ENCODE results near the gene MCU. TPM values are rescaled to one million over a fixed set of nuclear protein-coding genes. Genes with fewer than 3 reads are reported as not detected.
"Not testable (repeated sequence)": the region's sequence is repeated elsewhere in the genome, so short reads cannot be mapped to it uniquely, and the experiment has no call there.

Gene MCU
- 10 to 100 TPM; 12.5 to 19.1 TPM for total RNA-seq

- H3K4me1 Mint-ChIP-seq, result peaks cover 8% of the 10 kb centered on the region
Measured at GRCh38 chr10:72691863-72692743, at the start of gene MCU. Gene MCU, plus strand, starts transcription at chr10:72692143. Its CDS starts 9 bp downstream, at chr10:72692152.

GRCh38 chr10:72642318-72642717 is 49.6 kb upstream of the MCU start:
- Mint-ChIP-seq H3K27me3 (peaks cover 2% of the 10 kb centered on the region), H3K4me1 (peaks cover 3% of the 10 kb centered on the region), H3K36me3 (ENCODE audit: low read depth) (no peaks in the 10 kb centered on the region), H3K27ac (no peak overlapping the region), H3K4me3 (no peak overlapping the region), H3K9me3 (no peaks in the 10 kb centered on the region)
- no peak for ATAC-seq (replicated peaks)

More at GRCh38 chr10:72691863-72692743, at the start of gene MCU:
- Mint-ChIP-seq H3K36me3 (ENCODE audit: low read depth) (no peaks in the 10 kb centered on the region), H3K27me3 (peaks cover 4% of the 10 kb centered on the region), H3K4me3 (peak within 1 kb of the TSS; percentile 89), H3K27ac (peak within 1 kb of the TSS; percentile 82), H3K9me3 (no peaks in the 10 kb centered on the region)
- ATAC-seq (replicated peaks), result peak; percentile 99

GRCh38 chr10:72645263-72645858 is 46.6 kb upstream of the MCU start:
- Mint-ChIP-seq H3K4me1 (no peaks in the 10 kb centered on the region), H3K36me3 (ENCODE audit: low read depth) (no peaks in the 10 kb centered on the region), H3K9me3 (no peaks in the 10 kb centered on the region), H3K27ac (no peak overlapping the region), H3K27me3 (no peaks in the 10 kb centered on the region), H3K4me3 (no peak overlapping the region)
- no peak for ATAC-seq (replicated peaks)

GRCh38 chr10:72646971-72647370 is 45.0 kb upstream of the MCU start:
- not testable (repeated sequence) for ATAC-seq (replicated peaks); H3K36me3 Mint-ChIP-seq (ENCODE audit: low read depth); H3K9me3 Mint-ChIP-seq; H3K27me3 Mint-ChIP-seq; H3K27ac Mint-ChIP-seq; H3K4me3 Mint-ChIP-seq; H3K4me1 Mint-ChIP-seq

- H3K9me3 Mint-ChIP-seq, result no peaks in the 10 kb centered on the region
- no peaks in the 10 kb centered on the region for H3K27me3 Mint-ChIP-seq
- no peak overlapping the region for H3K27ac Mint-ChIP-seq
- H3K36me3 Mint-ChIP-seq (ENCODE audit: low read depth), result no peaks in the 10 kb centered on the region
- no peak for ATAC-seq (replicated peaks)
- H3K4me1 Mint-ChIP-seq, result no peaks in the 10 kb centered on the region
- no peak overlapping the region for H3K4me3 Mint-ChIP-seq
Measured at GRCh38 chr10:72648301-72648700, 43.6 kb upstream of the MCU start.

- Mint-ChIP-seq H3K27ac (no peak overlapping the region), H3K4me3 (no peak overlapping the region), H3K9me3 (no peaks in the 10 kb centered on the region), H3K36me3 (ENCODE audit: low read depth) (no peaks in the 10 kb centered on the region), H3K4me1 (no peaks in the 10 kb centered on the region), H3K27me3 (no peaks in the 10 kb centered on the region)
- ATAC-seq (replicated peaks), result no peak
Measured at GRCh38 chr10:72649291-72649690, 42.7 kb upstream of the MCU start.

- Mint-ChIP-seq H3K27me3 (no peaks in the 10 kb centered on the region), H3K4me1 (no peaks in the 10 kb centered on the region), H3K36me3 (ENCODE audit: low read depth) (no peaks in the 10 kb centered on the region)
Measured at GRCh38 chr10:72653383-72654096, 38.4 kb upstream of the MCU start.

GRCh38 chr10:72654720-72655119 is 37.2 kb upstream of the MCU start:
- no peaks in the 10 kb centered on the region for H3K36me3 Mint-ChIP-seq (ENCODE audit: low read depth)
- no peak overlapping the region for H3K27ac Mint-ChIP-seq
- no peaks in the 10 kb centered on the region for H3K4me1 Mint-ChIP-seq
- ATAC-seq (replicated peaks), result no peak
- no peaks in the 10 kb centered on the region for H3K27me3 Mint-ChIP-seq
- H3K9me3 Mint-ChIP-seq, result no peaks in the 10 kb centered on the region
- no peak overlapping the region for H3K4me3 Mint-ChIP-seq

More at GRCh38 chr10:72653383-72654096, 38.4 kb upstream of the MCU start:
- no peaks in the 10 kb centered on the region for H3K9me3 Mint-ChIP-seq
- ATAC-seq (replicated peaks), result no peak
- no peak overlapping the region for H3K4me3 Mint-ChIP-seq
- H3K27ac Mint-ChIP-seq, result no peak overlapping the region

GRCh38 chr10:72658696-72659400 is 33.1 kb upstream of the MCU start:
- no peak overlapping the region for H3K27ac Mint-ChIP-seq
- no peaks in the 10 kb centered on the region for H3K4me1 Mint-ChIP-seq
- H3K27me3 Mint-ChIP-seq, result no peaks in the 10 kb centered on the region
- H3K36me3 Mint-ChIP-seq (ENCODE audit: low read depth), result no peaks in the 10 kb centered on the region
- H3K9me3 Mint-ChIP-seq, result no peaks in the 10 kb centered on the region
- no peak overlapping the region for H3K4me3 Mint-ChIP-seq
- ATAC-seq (replicated peaks), result no peak

- Mint-ChIP-seq H3K4me3 (no peak overlapping the region), H3K4me1 (no peaks in the 10 kb centered on the region), H3K27ac (no peak overlapping the region), H3K36me3 (ENCODE audit: low read depth) (no peaks in the 10 kb centered on the region), H3K9me3 (no peaks in the 10 kb centered on the region), H3K27me3 (no peaks in the 10 kb centered on the region)
- ATAC-seq (replicated peaks), result no peak
Measured at GRCh38 chr10:72659694-72660093, 32.2 kb upstream of the MCU start.

GRCh38 chr10:72660220-72660619 is 31.7 kb upstream of the MCU start:
- no peaks in the 10 kb centered on the region for H3K27me3 Mint-ChIP-seq
- no peak overlapping the region for H3K27ac Mint-ChIP-seq
- H3K4me3 Mint-ChIP-seq, result no peak overlapping the region

GRCh38 chr10:72661431-72661830 is 30.5 kb upstream of the MCU start:
- Mint-ChIP-seq H3K27me3 (no peaks in the 10 kb centered on the region), H3K4me3 (no peak overlapping the region), H3K27ac (no peak overlapping the region), H3K9me3 (no peaks in the 10 kb centered on the region), H3K4me1 (no peaks in the 10 kb centered on the region), H3K36me3 (ENCODE audit: low read depth) (no peaks in the 10 kb centered on the region)
- no peak for ATAC-seq (replicated peaks)

More at GRCh38 chr10:72660220-72660619, 31.7 kb upstream of the MCU start:
- no peaks in the 10 kb centered on the region for H3K9me3 Mint-ChIP-seq
- no peaks in the 10 kb centered on the region for H3K4me1 Mint-ChIP-seq
- ATAC-seq (replicated peaks), result no peak
- no peaks in the 10 kb centered on the region for H3K36me3 Mint-ChIP-seq (ENCODE audit: low read depth)

- H3K4me3 Mint-ChIP-seq, result no peak overlapping the region
- H3K36me3 Mint-ChIP-seq (ENCODE audit: low read depth), result no peaks in the 10 kb centered on the region
- H3K9me3 Mint-ChIP-seq, result no peaks in the 10 kb centered on the region
- H3K4me1 Mint-ChIP-seq, result no peaks in the 10 kb centered on the region
- H3K27ac Mint-ChIP-seq, result no peak overlapping the region
- ATAC-seq (replicated peaks), result no peak
- H3K27me3 Mint-ChIP-seq, result peaks cover 4% of the 10 kb centered on the region
Measured at GRCh38 chr10:72663971-72664370, 28.0 kb upstream of the MCU start.

- H3K36me3 Mint-ChIP-seq (ENCODE audit: low read depth), result no peaks in the 10 kb centered on the region
- no peak for ATAC-seq (replicated peaks)
- no peaks in the 10 kb centered on the region for H3K4me1 Mint-ChIP-seq
- peaks cover 4% of the 10 kb centered on the region for H3K27me3 Mint-ChIP-seq
- no peaks in the 10 kb centered on the region for H3K9me3 Mint-ChIP-seq
- no peak overlapping the region for H3K27ac Mint-ChIP-seq
- H3K4me3 Mint-ChIP-seq, result no peak overlapping the region
Measured at GRCh38 chr10:72665925-72666324, 26.0 kb upstream of the MCU start.

Data from activated T-helper 17 cell treated with anti-CD3 and anti-CD28 coated beads, Interleukin-2, amount 50 U/mL, for 72 hours (primary cell).